ENCODE measurements around the gene DENND5A.

DENND5A gene

GRCh38 chr11:9142732-9143131, 122.4 kb downstream of the DENND5A start:
- H3K4me1 ChIP-seq, result no peaks in the 10 kb centered on the region
- DNase-seq (ENCODE audit: low spot score in 2 of 2), result no peak
- H3K36me3 ChIP-seq (replicated peaks), result peaks cover 98% of the 10 kb centered on the region

GRCh38 chr11:9141186-9141585, 124.0 kb downstream of the DENND5A start:
- no peaks in the 10 kb centered on the region for H3K9me3 ChIP-seq
- no peak overlapping the region for H3K4me3 ChIP-seq
- no peaks in the 10 kb centered on the region for H3K4me1 ChIP-seq
- in situ Hi-C loops (cut with MboI; ENCODE audit: low sequenced_read_pairs), result no loop called here
- peaks cover 96% of the 10 kb centered on the region for H3K36me3 ChIP-seq (replicated peaks)
- H3K27me3 ChIP-seq (ENCODE audit: low read depth), result no peaks in the 10 kb centered on the region
- DNase-seq (ENCODE audit: low spot score in 2 of 2), result no peak

More at GRCh38 chr11:9142732-9143131, 122.4 kb downstream of the DENND5A start:
- Histone ChIP-seq H3K4me3 (no peak overlapping the region), H3K27me3 (ENCODE audit: low read depth) (no peaks in the 10 kb centered on the region), H3K9me3 (no peaks in the 10 kb centered on the region)
- in situ Hi-C loops (cut with MboI; ENCODE audit: low sequenced_read_pairs), result no loop called here

- H3K4me1 ChIP-seq, result no peaks in the 10 kb centered on the region
- no peak for DNase-seq (ENCODE audit: low spot score in 2 of 2)
- no peak overlapping the region for H3K4me3 ChIP-seq
- H3K9me3 ChIP-seq, result no peaks in the 10 kb centered on the region
- H3K36me3 ChIP-seq (replicated peaks), result peaks cover 82% of the 10 kb centered on the region
- no peaks in the 10 kb centered on the region for H3K27me3 ChIP-seq (ENCODE audit: low read depth)
- in situ Hi-C loops (cut with MboI; ENCODE audit: low sequenced_read_pairs), result loop anchor here (5.0 kb wide), 1 partner anchor 122 kb away; no protein-coding TSS in a partner anchor
Observed at GRCh38 chr11:9139628-9140357, 125.4 kb downstream of the DENND5A start.

- in situ Hi-C loops (cut with MboI; ENCODE audit: low sequenced_read_pairs), result loop anchor here (5.0 kb wide), 1 partner anchor 122 kb away; no protein-coding TSS in a partner anchor
- H3K4me1 ChIP-seq, result no peaks in the 10 kb centered on the region
- H3K9me3 ChIP-seq, result no peaks in the 10 kb centered on the region
- H3K4me3 ChIP-seq, result no peak overlapping the region
- no peak for DNase-seq (ENCODE audit: low spot score in 2 of 2)
- H3K27me3 ChIP-seq (ENCODE audit: low read depth), result no peaks in the 10 kb centered on the region
- peaks cover 73% of the 10 kb centered on the region for H3K36me3 ChIP-seq (replicated peaks)
Observed at GRCh38 chr11:9138612-9139579, 126.3 kb downstream of the DENND5A start.

GRCh38 chr11:9138133-9138453, 127.1 kb downstream of the DENND5A start:
- no peak for DNase-seq (ENCODE audit: low spot score in 2 of 2)
- in situ Hi-C loops (cut with MboI; ENCODE audit: low sequenced_read_pairs), result loop anchor here (5.0 kb wide), 1 partner anchor 121 kb away; no protein-coding TSS in a partner anchor
- Histone ChIP-seq H3K9me3 (no peaks in the 10 kb centered on the region), H3K4me1 (no peaks in the 10 kb centered on the region), H3K27me3 (ENCODE audit: low read depth) (no peaks in the 10 kb centered on the region), H3K36me3 (replicated peaks) (peaks cover 65% of the 10 kb centered on the region), H3K4me3 (no peak overlapping the region)

- peak; percentile 65 to 86 for DNase-seq (ENCODE audit: low spot score in 2 of 2)
- no peaks in the 10 kb centered on the region for H3K27me3 ChIP-seq (ENCODE audit: low read depth)
- in situ Hi-C loops (cut with MboI; ENCODE audit: low sequenced_read_pairs), result loop anchor here (5.0 kb wide), 1 partner anchor 120 kb away; no protein-coding TSS in a partner anchor
- H3K4me1 ChIP-seq, result no peaks in the 10 kb centered on the region
- no peaks in the 10 kb centered on the region for H3K9me3 ChIP-seq
- H3K36me3 ChIP-seq (replicated peaks), result peaks cover 59% of the 10 kb centered on the region
- no peak overlapping the region for H3K4me3 ChIP-seq
Observed at GRCh38 chr11:9137293-9138132, 127.6 kb downstream of the DENND5A start.

- no peaks in the 10 kb centered on the region for H3K4me1 ChIP-seq
- H3K36me3 ChIP-seq (replicated peaks), result peaks cover 51% of the 10 kb centered on the region
- no peaks in the 10 kb centered on the region for H3K27me3 ChIP-seq (ENCODE audit: low read depth)
- in situ Hi-C loops (cut with MboI; ENCODE audit: low sequenced_read_pairs), result loop anchor here (5.0 kb wide), 1 partner anchor 119 kb away; no protein-coding TSS in a partner anchor
- H3K9me3 ChIP-seq, result no peaks in the 10 kb centered on the region
- no peak for DNase-seq (ENCODE audit: low spot score in 2 of 2)
- H3K4me3 ChIP-seq, result no peak overlapping the region
Observed at GRCh38 chr11:9136741-9137140, 128.4 kb downstream of the DENND5A start.

GRCh38 chr11:9133956-9134355, 131.2 kb downstream of the DENND5A start:
- in situ Hi-C loops (cut with MboI; ENCODE audit: low sequenced_read_pairs), result no loop called here

GRCh38 chr11:9132203-9132878, 132.8 kb downstream of the DENND5A start:
- no peak overlapping the region for H3K4me3 ChIP-seq
- no peaks in the 10 kb centered on the region for H3K9me3 ChIP-seq
- in situ Hi-C loops (cut with MboI; ENCODE audit: low sequenced_read_pairs), result no loop called here
- no peaks in the 10 kb centered on the region for H3K4me1 ChIP-seq
- peaks cover 9% of the 10 kb centered on the region for H3K36me3 ChIP-seq (replicated peaks)
- no peaks in the 10 kb centered on the region for H3K27me3 ChIP-seq (ENCODE audit: low read depth)
- no peak for DNase-seq (ENCODE audit: low spot score in 2 of 2)

More at GRCh38 chr11:9133956-9134355, 131.2 kb downstream of the DENND5A start:
- Histone ChIP-seq H3K27me3 (ENCODE audit: low read depth) (no peaks in the 10 kb centered on the region), H3K9me3 (no peaks in the 10 kb centered on the region), H3K4me1 (no peaks in the 10 kb centered on the region), H3K4me3 (no peak overlapping the region), H3K36me3 (replicated peaks) (peaks cover 23% of the 10 kb centered on the region)
- no peak for DNase-seq (ENCODE audit: low spot score in 2 of 2)

- no peaks in the 10 kb centered on the region for H3K4me1 ChIP-seq
- in situ Hi-C loops (cut with MboI; ENCODE audit: low sequenced_read_pairs), result no loop called here
Observed at GRCh38 chr11:9130297-9130696, 134.9 kb downstream of the DENND5A start.

GRCh38 chr11:9126636-9127035, 138.5 kb downstream of the DENND5A start:
- in situ Hi-C loops (cut with MboI; ENCODE audit: low sequenced_read_pairs), result no loop called here
- Histone ChIP-seq H3K4me1 (peaks cover 3% of the 10 kb centered on the region; the same call in 1 of the 2 replicates), H3K27me3 (ENCODE audit: low read depth) (no peaks in the 10 kb centered on the region), H3K36me3 (replicated peaks) (no peaks in the 10 kb centered on the region; the same call in 1 of the 2 replicates), H3K4me3 (no peak overlapping the region), H3K9me3 (no peaks in the 10 kb centered on the region)
- no peak for DNase-seq (ENCODE audit: low spot score in 2 of 2)

More at GRCh38 chr11:9130297-9130696, 134.9 kb downstream of the DENND5A start:
- no peak overlapping the region for H3K4me3 ChIP-seq
- no peaks in the 10 kb centered on the region for H3K27me3 ChIP-seq (ENCODE audit: low read depth)
- H3K36me3 ChIP-seq (replicated peaks), result no peaks in the 10 kb centered on the region; the same call in 1 of the 2 replicates
- no peak for DNase-seq (ENCODE audit: low spot score in 2 of 2)
- H3K9me3 ChIP-seq, result no peaks in the 10 kb centered on the region

- Histone ChIP-seq H3K4me1 (peaks cover 7% of the 10 kb centered on the region), H3K36me3 (replicated peaks) (no peaks in the 10 kb centered on the region; the same call in 1 of the 2 replicates), H3K4me3 (no peak overlapping the region), H3K9me3 (no peaks in the 10 kb centered on the region), H3K27me3 (ENCODE audit: low read depth) (no peaks in the 10 kb centered on the region)
- DNase-seq (ENCODE audit: low spot score in 2 of 2), result no peak
- in situ Hi-C loops (cut with MboI; ENCODE audit: low sequenced_read_pairs), result no loop called here
Observed at GRCh38 chr11:9125185-9125886, 139.8 kb downstream of the DENND5A start.

Data from HAP-1 (cell line).